ENCODE results near the gene PHETA1.

Gene PHETA1

DNA sequence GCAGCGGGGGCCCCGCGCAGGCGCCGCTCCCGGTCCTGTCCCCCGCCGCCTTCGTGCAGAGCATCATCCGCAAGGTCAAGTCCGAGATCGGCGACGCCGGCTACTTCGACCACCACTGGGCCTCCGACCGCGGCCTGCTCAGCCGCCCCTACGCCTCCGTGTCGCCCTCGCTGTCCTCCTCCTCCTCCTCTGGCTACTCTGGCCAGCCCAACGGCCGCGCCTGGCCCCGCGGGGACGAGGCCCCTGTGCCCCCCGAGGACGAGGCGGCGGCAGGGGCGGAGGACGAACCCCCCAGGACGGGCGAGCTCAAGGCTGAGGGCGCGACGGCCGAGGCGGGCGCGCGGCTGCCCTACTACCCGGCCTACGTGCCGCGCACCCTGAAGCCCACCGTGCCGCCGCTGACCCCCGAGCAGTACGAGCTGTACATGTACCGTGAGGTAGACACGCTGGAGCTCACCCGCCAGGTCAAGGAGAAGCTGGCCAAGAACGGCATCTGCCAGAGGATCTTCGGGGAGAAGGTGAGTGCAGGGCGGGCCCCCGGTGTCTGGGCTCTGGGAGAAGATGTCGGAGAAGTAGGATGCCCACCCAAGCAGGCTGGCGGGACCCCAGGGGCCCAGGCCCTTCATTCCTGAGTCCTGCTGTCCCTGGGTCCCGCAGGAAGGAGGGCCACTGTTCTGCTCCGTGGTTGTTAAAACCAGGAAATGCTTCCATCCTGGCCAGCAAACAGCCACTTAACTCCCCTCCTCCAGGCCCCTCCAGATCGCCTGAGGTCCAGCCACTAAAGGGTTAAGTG, 48.4 kb downstream of the PHETA1 start:
- no peak overlapping the region for H3K27ac ChIP-seq
- TF ChIP-seq ZFX (IDR thresholded peaks at IDR 0.05; ENCODE audit: borderline replicate concordance) = no peak
- TF ChIP-seq, protein P1, sequence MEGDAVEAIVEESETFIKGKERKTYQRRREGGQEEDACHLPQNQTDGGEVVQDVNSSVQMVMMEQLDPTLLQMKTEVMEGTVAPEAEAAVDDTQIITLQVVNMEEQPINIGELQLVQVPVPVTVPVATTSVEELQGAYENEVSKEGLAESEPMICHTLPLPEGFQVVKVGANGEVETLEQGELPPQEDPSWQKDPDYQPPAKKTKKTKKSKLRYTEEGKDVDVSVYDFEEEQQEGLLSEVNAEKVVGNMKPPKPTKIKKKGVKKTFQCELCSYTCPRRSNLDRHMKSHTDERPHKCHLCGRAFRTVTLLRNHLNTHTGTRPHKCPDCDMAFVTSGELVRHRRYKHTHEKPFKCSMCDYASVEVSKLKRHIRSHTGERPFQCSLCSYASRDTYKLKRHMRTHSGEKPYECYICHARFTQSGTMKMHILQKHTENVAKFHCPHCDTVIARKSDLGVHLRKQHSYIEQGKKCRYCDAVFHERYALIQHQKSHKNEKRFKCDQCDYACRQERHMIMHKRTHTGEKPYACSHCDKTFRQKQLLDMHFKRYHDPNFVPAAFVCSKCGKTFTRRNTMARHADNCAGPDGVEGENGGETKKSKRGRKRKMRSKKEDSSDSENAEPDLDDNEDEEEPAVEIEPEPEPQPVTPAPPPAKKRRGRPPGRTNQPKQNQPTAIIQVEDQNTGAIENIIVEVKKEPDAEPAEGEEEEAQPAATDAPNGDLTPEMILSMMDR (IDR thresholded peaks at IDR 0.05) = no peak

DNA sequence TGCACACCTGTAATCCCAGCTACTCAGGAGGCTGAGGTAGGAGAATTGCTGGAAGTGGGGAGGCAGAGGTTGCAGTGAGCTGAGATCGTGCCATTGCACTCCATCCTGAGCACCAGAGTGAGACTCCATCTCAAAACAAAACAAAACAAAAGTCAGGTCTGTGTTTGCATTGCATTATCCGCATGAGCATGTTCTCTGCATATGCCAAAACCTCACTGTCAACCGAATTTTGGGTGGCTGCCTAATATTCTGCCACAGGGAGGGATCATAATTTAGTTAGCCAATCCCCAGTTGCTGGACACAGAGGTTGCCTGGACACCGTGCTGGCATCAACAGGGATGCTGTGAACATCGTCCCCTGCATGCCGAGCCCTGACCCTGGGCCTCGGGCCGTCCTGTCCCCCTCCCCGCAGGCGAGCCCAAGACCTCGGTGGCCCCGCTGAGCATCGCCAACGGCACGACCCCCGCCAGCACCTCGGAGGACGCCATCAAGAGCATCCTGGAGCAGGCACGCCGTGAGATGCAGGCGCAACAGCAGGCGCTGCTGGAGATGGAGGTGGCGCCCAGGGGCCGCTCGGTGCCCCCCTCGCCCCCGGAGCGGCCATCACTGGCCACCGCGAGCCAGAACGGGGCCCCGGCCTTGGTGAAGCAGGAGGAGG, 49.2 kb downstream of the PHETA1 start:
- no peak overlapping the region for H3K27ac ChIP-seq
- TF ChIP-seq, protein P1 (IDR thresholded peaks at IDR 0.05) = no peak
- TF ChIP-seq ZFX (IDR thresholded peaks at IDR 0.05; ENCODE audit: borderline replicate concordance) = no peak

DNA sequence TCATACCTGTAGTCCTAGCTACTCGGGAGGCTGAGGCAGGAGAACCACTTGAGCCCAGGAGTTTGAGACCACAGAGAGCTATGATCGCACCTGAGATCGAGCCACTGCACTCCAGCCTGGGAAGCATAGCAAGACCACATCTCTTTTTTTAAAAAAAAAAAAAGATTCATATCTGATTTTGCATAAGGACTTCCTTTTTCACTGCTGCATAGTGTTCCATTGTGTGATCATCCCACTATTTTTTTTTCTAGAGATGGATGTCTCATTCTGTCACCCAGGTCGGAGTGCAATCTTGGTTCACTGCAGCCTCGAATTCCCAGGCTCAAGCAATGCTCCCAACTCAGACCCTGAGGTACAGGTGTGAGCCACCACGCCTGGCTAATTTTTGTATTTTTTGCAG, 50.4 kb downstream of the PHETA1 start:
- no peak overlapping the region for H3K27ac ChIP-seq
- TF ChIP-seq, protein P1 (IDR thresholded peaks at IDR 0.05) = no peak
- no peak for TF ChIP-seq ZFX (IDR thresholded peaks at IDR 0.05; ENCODE audit: borderline replicate concordance)

DNA sequence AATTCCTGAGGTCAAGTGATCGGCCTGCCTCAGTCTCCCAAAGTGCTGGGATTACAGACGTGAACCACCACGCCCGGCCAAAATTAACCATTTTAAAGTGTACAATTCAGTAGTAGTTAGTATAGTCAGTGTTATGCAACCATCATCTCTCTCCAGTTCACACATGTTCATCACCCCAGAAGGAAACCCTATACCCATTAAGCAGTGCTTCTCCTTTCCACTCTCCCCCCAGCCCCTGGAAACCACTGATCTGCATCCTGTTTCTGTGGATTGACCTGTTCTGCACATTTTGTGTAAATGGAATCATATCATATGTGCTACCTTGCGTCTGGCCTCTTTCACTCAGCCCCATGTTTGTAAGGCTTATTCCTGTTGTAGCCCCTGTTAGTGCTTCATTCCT, 52.2 kb downstream of the PHETA1 start:
- no peak overlapping the region for H3K27ac ChIP-seq

DNA sequence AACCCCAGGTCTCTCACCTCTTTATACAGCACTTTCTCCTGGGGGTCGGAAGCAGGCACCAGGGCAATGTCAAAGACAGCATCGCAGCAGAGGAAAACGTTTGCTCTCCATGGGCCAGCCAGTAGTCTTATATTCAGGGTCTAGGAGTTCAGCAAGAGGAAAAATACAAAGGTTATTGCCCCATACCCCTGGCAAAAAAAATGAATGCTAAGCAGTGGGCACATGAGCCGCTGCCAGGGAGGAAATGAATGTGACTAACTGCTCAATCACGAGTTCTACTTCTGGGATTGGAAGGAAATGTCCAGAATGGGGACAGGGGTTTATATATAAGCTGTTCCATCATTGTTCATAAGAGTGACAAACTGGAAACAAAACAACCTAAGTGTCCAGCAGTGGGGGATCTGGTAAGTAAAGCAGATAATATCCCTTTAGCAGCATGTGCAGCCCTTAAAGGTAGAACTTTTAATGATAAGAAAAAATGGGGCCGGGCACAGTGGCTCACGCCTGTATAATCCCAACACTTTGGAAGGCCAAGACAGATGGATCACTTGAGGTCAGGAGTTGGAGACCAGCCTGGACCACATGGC, 53.8 kb downstream of the PHETA1 start:
- TF ChIP-seq, protein P1 (IDR thresholded peaks at IDR 0.05) = no peak
- TF ChIP-seq ZFX (IDR thresholded peaks at IDR 0.05; ENCODE audit: borderline replicate concordance) = no peak
- H3K27ac ChIP-seq = no peak overlapping the region

More for the DNA sequence above, 52.2 kb downstream of the PHETA1 start:
- TF ChIP-seq, protein P1 (IDR thresholded peaks at IDR 0.05) = no peak
- no peak for TF ChIP-seq ZFX (IDR thresholded peaks at IDR 0.05; ENCODE audit: borderline replicate concordance)

DNA sequence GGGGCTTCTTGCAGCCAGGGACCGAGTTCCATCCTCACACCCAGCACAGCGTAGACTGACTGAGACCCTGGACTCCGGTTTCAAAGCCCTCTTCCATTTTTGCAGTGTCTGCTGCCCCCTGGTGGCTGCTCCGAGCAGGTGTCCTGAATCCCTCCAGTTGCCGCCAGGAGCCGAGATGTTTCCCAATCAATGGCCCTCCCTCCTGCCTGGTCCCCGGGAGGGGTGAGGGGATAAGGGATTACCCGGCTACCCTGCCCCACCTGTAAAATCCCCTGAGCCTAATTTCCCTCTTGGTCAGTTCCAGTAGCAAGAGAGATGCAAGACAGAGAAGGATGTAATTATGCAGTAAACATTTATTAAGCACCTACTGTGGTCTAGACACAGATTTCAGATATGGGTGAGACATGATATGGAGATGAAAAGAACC, 55.0 kb downstream of the PHETA1 start:
- TF ChIP-seq, protein P1 (IDR thresholded peaks at IDR 0.05) = peak; percentile 99
- no peak for TF ChIP-seq ZFX (IDR thresholded peaks at IDR 0.05; ENCODE audit: borderline replicate concordance)
- H3K27ac ChIP-seq = no peak overlapping the region

DNA sequence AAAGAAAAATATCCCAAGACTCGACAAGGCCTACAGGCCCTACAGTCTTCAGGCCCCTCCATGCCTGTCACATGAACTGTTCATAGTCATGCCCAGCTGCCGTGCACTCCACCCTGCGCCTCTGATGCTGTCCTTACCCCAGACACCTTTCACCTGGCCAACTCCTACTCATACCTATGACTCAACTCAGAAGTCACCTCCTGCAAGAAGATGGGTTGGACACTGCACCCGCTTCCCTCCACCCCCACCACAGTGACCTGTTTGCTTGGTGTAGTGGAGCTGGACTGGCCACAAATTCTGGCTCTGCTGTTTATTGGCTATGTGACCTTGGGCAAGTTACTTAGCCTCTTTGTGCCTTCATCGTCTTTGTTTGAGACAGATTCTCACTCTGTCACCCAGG, 56.2 kb downstream of the PHETA1 start:
- no peak overlapping the region for H3K27ac ChIP-seq
- TF ChIP-seq, protein P1 (IDR thresholded peaks at IDR 0.05) = no peak
- TF ChIP-seq ZFX (IDR thresholded peaks at IDR 0.05; ENCODE audit: borderline replicate concordance) = no peak
